ENCODE results near the gene IRAK3. TPM values are rescaled to one million over a fixed set of nuclear protein-coding genes. Genes with fewer than 3 reads are reported as not detected.

Gene IRAK3
- total and polyA plus RNA-seq, 2 donors (not counting 3 experiments of a cell fraction or from before 2014, with no cell fraction given): 2.3 to 8.5 TPM

- Histone ChIP-seq H3K4me1 (ENCODE audit: control insufficient read depth, extremely low read depth, insufficient read depth, low read length) (no peaks in the 10 kb centered on the region), H3K36me3 (ENCODE audit: control insufficient read depth in 2 of 2, extremely low read depth in 1 of 2, insufficient read depth in 2 of 2, low read length in 2 of 2) (no peaks in the 10 kb centered on the region), H4K20me1 (replicated peaks; ENCODE audit: control insufficient read depth, extremely low read depth, insufficient read depth, low read length) (no peaks in the 10 kb centered on the region), H3K4me3 (replicated peaks in 1 of 3; ENCODE audit: insufficient read depth in 1 of 3, low read depth in 1 of 3, low read length in 3 of 3) (no peak overlapping the region), H3K9me3 (replicated peaks; ENCODE audit: control insufficient read depth, insufficient read depth, low read length) (no peaks in the 10 kb centered on the region), H3K9ac (replicated peaks; ENCODE audit: extremely low read depth, insufficient read depth, low read length) (no peak overlapping the region), H2AFZ (ENCODE audit: low read depth, low read length) (no peak overlapping the region), H3K27ac (ENCODE audit: insufficient read depth, low read depth, low read length) (no peak overlapping the region), H3K79me2 (ENCODE audit: control insufficient read depth, insufficient read depth, low read length) (no peaks in the 10 kb centered on the region), H3K27me3 (ENCODE audit: control insufficient read depth in 2 of 2, insufficient read depth in 2 of 2, low read length in 2 of 2) (no peaks in the 10 kb centered on the region), H3K4me2 (ENCODE audit: insufficient read depth, low read length) (no peak overlapping the region), H3K9me1 (replicated peaks; ENCODE audit: control insufficient read depth, extremely low read depth, insufficient read depth, low read length) (no peaks in the 10 kb centered on the region)
- CTCF ChIA-PET: interaction anchor here (1.4 kb wide), 2 partner anchors 9 to 98 kb away, joined by 3 to 4 read pairs; no protein-coding TSS in a partner anchor
- intact Hi-C loops (cut with micrococcal nuclease): no loop called here
- no peak for DNase-seq (ENCODE audit: low read depth, low spot score)
- BruUV-seq (replicated peaks): no TSS peak
- TF ChIP-seq, protein P1, sequence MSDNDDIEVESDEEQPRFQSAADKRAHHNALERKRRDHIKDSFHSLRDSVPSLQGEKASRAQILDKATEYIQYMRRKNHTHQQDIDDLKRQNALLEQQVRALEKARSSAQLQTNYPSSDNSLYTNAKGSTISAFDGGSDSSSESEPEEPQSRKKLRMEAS (IDR thresholded peaks at IDR 0.05; ENCODE audit: insufficient read depth, insufficient read length): no peak
- TF ChIP-seq MYC (IDR thresholded peaks at IDR 0.05; ENCODE audit: low read depth, low read length) (no peak), POLR2A (IDR thresholded peaks at IDR 0.05; ENCODE audit: low read depth, low read length) (no peak), GATA2 (IDR thresholded peaks at IDR 0.05; ENCODE audit: insufficient read depth, insufficient read length, low read depth, low read length) (no peak), POLR2AphosphoS5 (IDR thresholded peaks at IDR 0.05; ENCODE audit: insufficient read depth, low read depth, low read length) (no peak), EZH2 (IDR thresholded peaks at IDR 0.05; ENCODE audit: borderline replicate concordance, low read depth, low read length, severe bottlenecking) (no peak), FOS (IDR thresholded peaks at IDR 0.05; ENCODE audit: borderline replicate concordance, insufficient read depth, low read length) (no peak), JUN (IDR thresholded peaks at IDR 0.05; ENCODE audit: borderline replicate concordance, insufficient read depth, insufficient read length, low read depth) (no peak)
- TF ChIP-seq, protein P2, sequence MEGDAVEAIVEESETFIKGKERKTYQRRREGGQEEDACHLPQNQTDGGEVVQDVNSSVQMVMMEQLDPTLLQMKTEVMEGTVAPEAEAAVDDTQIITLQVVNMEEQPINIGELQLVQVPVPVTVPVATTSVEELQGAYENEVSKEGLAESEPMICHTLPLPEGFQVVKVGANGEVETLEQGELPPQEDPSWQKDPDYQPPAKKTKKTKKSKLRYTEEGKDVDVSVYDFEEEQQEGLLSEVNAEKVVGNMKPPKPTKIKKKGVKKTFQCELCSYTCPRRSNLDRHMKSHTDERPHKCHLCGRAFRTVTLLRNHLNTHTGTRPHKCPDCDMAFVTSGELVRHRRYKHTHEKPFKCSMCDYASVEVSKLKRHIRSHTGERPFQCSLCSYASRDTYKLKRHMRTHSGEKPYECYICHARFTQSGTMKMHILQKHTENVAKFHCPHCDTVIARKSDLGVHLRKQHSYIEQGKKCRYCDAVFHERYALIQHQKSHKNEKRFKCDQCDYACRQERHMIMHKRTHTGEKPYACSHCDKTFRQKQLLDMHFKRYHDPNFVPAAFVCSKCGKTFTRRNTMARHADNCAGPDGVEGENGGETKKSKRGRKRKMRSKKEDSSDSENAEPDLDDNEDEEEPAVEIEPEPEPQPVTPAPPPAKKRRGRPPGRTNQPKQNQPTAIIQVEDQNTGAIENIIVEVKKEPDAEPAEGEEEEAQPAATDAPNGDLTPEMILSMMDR (IDR thresholded peaks at IDR 0.05; ENCODE audit: extremely low read depth in 1 of 2, insufficient read depth in 1 of 2, low read depth in 1 of 2, low read length in 2 of 2): no peak
- POLR2A ChIA-PET: no interaction called here
- no peak for FAIRE-seq
- dilution Hi-C loops (cut with MboI; ENCODE audit: extremely low pct_ligation_motif_present, low sequenced_read_pairs): no loop called here
These were observed 54.9 kb downstream of the IRAK3 start for GRCh38 chr12:66243911-66244310.

All from endothelial cell of umbilical vein (primary cell).